ENCODE results near the gene FUOM. TPM values are rescaled to one million over a fixed set of nuclear protein-coding genes. Genes with fewer than 3 reads are reported as not detected.

Gene FUOM
- total RNA-seq, 1 donor from 2014 or later = 177 TPM

- ATAC-seq = no peak
These were observed 41.1 kb downstream of the FUOM start for GRCh38 chr10:133316732-133317131.

GRCh38 chr10:133316266-133316665 is 41.6 kb downstream of the FUOM start:
- no peak for ATAC-seq
- no peak for DNase-seq (ENCODE audit: low spot score)

More at GRCh38 chr10:133316732-133317131, 41.1 kb downstream of the FUOM start:
- DNase-seq (ENCODE audit: low spot score) = no peak

GRCh38 chr10:133315847-133316246 is 42.0 kb downstream of the FUOM start:
- ATAC-seq (no peak), DNase-seq (ENCODE audit: low spot score) (no peak)

DNA sequence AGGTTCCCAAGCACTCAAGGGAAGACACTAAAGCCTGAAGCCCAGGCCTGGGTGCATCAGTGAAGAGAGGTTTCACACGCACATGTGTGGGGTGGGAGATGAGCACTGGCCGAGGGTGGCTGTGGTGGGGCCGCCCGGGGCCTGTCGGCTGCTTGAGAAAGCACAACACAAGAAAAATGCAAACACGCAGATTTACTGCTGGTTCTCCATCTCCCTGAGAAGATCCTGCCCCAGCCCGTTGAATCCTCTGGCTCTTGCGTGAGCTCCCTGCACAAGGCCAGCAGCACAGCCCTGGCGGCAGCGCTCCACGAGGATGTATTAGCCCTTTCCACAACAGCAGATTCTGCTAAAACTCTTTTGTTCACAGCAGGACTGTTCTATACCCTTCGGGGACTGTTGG is 42.9 kb downstream of the FUOM start:
- no peak for ATAC-seq

DNA sequence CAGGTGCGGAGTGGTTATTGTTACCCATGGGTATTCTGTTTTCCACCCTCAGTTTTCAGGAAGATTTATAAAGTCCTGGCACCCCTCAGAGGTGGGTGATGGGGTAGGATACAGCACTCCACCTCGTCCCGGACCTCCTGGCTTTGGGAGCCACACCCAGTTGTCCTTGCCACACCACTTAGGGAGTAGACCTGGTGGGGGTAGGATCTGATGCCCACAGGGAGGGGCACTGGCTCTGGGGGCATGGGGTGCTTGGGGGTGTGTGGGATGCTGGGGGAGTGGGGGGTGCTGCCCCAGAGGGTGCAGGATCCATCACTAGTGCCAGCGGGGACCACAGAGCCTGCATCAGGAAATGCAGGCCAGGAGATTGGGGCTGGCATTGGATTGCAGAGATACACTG is 44.6 kb downstream of the FUOM start:
- DNase-seq (ENCODE audit: low spot score) = no peak
- ATAC-seq = no peak

More for the DNA sequence above, 42.9 kb downstream of the FUOM start:
- no peak for DNase-seq (ENCODE audit: low spot score)

- DNase-seq (ENCODE audit: low spot score) (no peak), ATAC-seq (no peak)
These were observed 45.1 kb downstream of the FUOM start for GRCh38 chr10:133312769-133313145.

- no peak for ATAC-seq
- DNase-seq (ENCODE audit: low spot score) = no peak
These were observed 45.6 kb downstream of the FUOM start for GRCh38 chr10:133312016-133312768.

- no peak for ATAC-seq
- DNase-seq (ENCODE audit: low spot score) = no peak
These were observed 46.2 kb downstream of the FUOM start for GRCh38 chr10:133311570-133311969.

GRCh38 chr10:133310789-133311188 is 47.0 kb downstream of the FUOM start:
- ATAC-seq (no peak), DNase-seq (ENCODE audit: low spot score) (no peak)

DNA sequence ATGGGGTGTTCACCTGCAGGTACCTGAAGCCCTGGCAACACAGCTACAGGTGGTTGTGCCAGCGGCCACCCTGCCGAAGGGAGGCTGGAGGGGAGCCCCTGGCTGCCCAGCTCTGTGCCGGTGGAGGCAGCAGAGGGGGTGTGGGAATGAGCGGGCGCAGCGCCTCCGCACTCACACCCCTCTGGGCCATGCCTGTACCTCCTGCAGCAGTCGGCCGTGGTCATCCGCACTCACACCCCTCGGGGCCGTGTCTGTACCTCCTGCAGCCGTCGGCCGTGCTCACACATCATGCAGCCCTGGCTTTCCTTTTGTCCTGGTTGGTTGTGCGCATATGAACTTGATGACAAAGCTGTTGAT is 47.4 kb downstream of the FUOM start:
- ATAC-seq (no peak), DNase-seq (ENCODE audit: low spot score) (no peak)

DNA sequence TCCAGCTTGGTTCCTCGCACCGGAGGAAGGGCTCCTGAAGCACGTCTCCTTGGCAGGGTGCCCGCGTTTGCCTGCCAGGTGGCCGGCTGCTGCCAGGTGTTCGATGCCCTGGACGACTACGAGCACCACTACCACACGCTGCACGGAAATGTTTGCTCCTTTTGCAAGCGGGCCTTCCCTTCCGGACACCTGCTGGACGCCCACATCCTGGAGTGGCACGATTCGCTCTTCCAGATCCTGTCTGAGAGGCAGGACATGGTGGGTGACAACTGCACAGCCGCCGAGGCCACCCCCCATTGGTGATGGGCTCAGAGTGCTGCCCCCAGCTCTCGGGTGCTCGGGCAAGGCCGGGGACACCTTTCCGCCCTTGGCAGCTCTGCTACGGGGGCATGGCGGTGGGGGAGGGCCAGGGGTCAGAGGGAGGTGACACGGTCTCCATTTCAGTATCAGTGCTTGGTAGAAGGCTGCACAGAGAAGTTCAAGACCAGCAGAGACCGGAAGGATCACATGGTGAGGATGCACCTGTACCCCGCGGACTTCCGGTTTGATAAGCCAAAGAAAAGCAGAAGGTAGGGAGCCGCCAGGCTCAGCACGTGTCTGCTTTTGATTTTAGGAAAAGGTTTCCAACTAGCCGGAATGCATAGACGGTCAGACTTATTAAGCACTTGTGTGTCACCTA is 48.0 kb downstream of the FUOM start:
- ATAC-seq (peak; percentile 43), DNase-seq (ENCODE audit: low spot score) (peak; percentile 92)

- ATAC-seq = peak; percentile 88
- peak; percentile 97 for DNase-seq (ENCODE audit: low spot score)
These were observed 48.6 kb downstream of the FUOM start for GRCh38 chr10:133309100-133309719.

GRCh38 chr10:133308421-133309099 is 49.3 kb downstream of the FUOM start, which contains the start of the genes TUBGCP2 and ZNF511:
TUBGCP2 (minus strand) TSS chr10:133308872; CDS start chr10:133302941, 5,931 bp downstream.
ZNF511 (plus strand) TSS chr10:133308914; CDS start chr10:133308944, 30 bp downstream.
- DNase-seq (ENCODE audit: low spot score) (peak; percentile 92), ATAC-seq (peak; percentile 73)

DNA sequence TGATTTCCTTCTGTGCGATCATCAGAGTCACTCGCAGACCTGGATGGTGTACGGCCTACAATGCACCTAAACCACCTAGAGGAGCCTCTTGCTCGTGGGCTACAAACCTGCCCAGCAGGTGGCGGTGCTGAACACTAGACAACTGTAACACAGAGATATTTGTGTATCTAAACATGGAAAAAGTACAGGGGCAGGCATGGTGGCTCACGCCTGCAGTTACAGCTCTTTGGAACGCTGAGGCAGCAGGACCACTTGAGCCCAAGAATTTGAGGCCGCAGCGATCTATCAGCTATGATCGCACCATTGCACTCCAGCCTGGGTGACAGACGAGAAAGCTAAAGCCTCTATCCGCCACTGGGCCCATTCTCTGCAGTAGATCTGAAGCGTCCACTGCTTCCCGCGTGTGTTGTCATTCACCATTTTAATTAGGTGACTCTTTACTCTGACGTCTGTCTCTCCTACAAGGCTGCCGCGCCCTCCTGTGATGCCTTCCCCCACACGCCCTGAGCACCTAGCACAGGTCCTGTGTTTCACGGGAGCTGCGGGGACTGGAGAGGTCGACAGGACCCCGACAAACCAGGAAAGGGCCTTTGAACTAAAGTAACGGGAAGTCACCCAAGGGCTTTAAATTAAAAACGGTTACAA is 49.9 kb downstream of the FUOM start:
- ATAC-seq (peak; percentile 56), DNase-seq (ENCODE audit: low spot score) (peak; percentile 84)

DNA sequence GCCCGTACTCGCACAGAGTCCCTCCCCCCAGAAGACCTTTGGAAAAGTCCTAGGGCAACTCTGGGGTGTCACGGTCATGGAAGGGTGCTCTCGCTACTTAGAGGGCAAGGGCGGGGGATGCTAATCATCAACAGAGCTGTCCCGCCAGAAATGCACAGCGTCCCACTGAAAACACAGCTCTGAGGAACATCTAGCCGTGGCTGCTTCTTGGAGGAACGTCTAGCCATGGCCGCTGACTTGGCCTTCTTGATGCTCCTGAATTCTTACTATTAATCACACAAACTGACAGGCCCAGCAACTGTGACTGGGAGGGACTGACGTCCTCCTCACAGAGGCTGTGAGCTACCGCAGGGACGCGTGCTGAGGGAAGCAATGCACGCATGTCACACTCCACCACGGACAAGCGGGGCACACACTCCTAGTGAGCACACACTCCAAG is 50.9 kb downstream of the FUOM start:
- no peak for DNase-seq (ENCODE audit: low spot score)
- ATAC-seq = no peak

DNA sequence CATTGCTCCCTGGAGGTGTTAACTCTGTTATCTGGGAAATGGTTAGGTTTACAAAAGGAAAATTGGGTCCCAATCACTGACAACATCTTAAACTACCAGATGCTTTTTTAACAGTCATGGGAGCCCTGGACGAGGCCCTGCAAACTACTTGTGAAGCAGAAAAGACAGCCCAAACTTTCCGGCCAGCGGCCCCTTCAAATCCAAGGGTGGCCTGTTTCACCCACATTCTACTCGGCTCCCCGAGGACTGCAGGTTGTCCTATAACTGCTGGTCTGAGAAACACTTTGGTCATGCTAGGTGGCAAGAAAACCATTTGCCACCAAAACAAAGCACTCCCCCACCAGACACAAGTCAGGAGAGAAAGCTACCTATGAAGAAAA is 51.7 kb downstream of the FUOM start:
- no peak for ATAC-seq
- DNase-seq (ENCODE audit: low spot score) = no peak

Other genes starting within 250 kb of the FUOM start
- gene KNDC1, start 197.8 kb downstream of the FUOM start, total RNA-seq = 8.5 TPM
- not detected for gene UTF1, start 127.8 kb downstream of the FUOM start, total RNA-seq
- gene VENTX, start 120.2 kb downstream of the FUOM start, total RNA-seq = 0.15 TPM
- gene ADAM8, start 81.2 kb downstream of the FUOM start, total RNA-seq = 7.4 TPM
- gene TUBGCP2, start 49.1 kb downstream of the FUOM start, total RNA-seq = 25.7 TPM
- gene ZNF511, start 49.1 kb downstream of the FUOM start, total RNA-seq = 30.2 TPM
- 0.45 TPM for gene CALY, start 21.1 kb downstream of the FUOM start, total RNA-seq
- 275 TPM for gene PRAP1, start 10.6 kb downstream of the FUOM start, total RNA-seq
- gene ECHS1, start 15.3 kb upstream of the FUOM start, total RNA-seq = 764 TPM
- gene PAOX, start 21.2 kb upstream of the FUOM start, total RNA-seq = 18.0 TPM
- 47.3 TPM for gene MTG1, start 36.1 kb upstream of the FUOM start, total RNA-seq
- gene SPRN, start 66.6 kb upstream of the FUOM start, total RNA-seq = 0.18 TPM
- gene SCART1, start 95.9 kb upstream of the FUOM start, total RNA-seq = 0.53 TPM
- 3,844 TPM for gene CYP2E1, start 169.3 kb upstream of the FUOM start, total RNA-seq
- gene SYCE1, start 207.6 kb upstream of the FUOM start, total RNA-seq = 2.4 TPM